ENCODE measurements around the gene PDZK1.

GRCh38 chr1:145730900-145731299 is 23.7 kb upstream of the PDZK1 start:
- peak; percentile 59 for TF ChIP-seq CTCF (conservative IDR thresholded peaks at IDR 0.05; ENCODE audit: low read depth, low read length)
- TF ChIP-seq EZH2 (IDR thresholded peaks at IDR 0.05; ENCODE audit: low read length, unreplicated experiment) = no peak
- TF ChIP-seq EZH2phosphoT487 (IDR thresholded peaks at IDR 0.05; ENCODE audit: borderline replicate concordance, low read length) = no peak
